ENCODE results near the gene BRMS1L. TPM values are rescaled to one million over a fixed set of nuclear protein-coding genes. Genes with fewer than 3 reads are reported as not detected.
A peak's percentile ranks its signal among the peaks of the same experiment; 100 is the strongest.
"Not testable (repeated sequence)": the region's sequence is repeated elsewhere in the genome, so short reads cannot be mapped to it uniquely, and the experiment has no call there.

BRMS1L gene
- total RNA-seq, 2 experiments from 2014 or later: 4.0 to 5.3 TPM

GRCh38 chr14:35808638-35809563, 17.2 kb upstream of the BRMS1L start, which contains the start of gene RALGAPA1:
TSS of gene RALGAPA1 (minus strand) at chr14:35809295. CDS start at chr14:35808835, 460 bp downstream.
- H3K36me3 Mint-ChIP-seq: not testable (repeated sequence)
- peak; percentile 97 for ATAC-seq

DNA sequence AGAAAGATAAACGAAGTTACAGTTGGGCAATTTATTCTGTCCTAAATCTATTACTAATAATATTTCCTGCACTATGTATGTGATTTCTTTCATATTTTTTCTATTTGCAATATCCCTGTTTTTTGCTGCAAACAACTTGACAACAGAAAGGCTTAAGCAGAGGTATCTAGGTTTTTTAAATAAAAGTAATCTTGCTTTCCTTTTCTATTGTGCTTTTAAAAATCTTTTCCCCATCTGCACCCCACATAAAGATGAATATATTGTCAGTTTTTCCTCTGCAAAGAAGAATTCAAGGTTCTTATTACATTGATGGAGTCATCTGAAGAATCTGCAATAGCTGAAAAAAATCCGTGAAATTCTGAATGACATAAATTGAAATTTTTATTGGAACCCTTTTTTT, 16.5 kb upstream of the BRMS1L start:
- ATAC-seq (no peak), DNase-seq (no peak)
- CTCF ChIA-PET: interaction anchor here (0.8 to 1.4 kb wide), 4 partner anchors 8 to 106 kb away, joined by 3 to 5 read pairs (median 4); no protein-coding TSS in a partner anchor
- Mint-ChIP-seq H3K4me3 (peak overlapping the region; percentile 95), H3K4me1 (peaks cover 25% of the 10 kb centered on the region), H3K36me3 (peaks cover 1% of the 10 kb centered on the region), H3K27ac (peak overlapping the region; percentile 62), H3K9me3 (ENCODE audit: low read depth) (no peaks in the 10 kb centered on the region), H3K27me3 (no peaks in the 10 kb centered on the region)

More at GRCh38 chr14:35808638-35809563, 17.2 kb upstream of the BRMS1L start, which contains the start of gene RALGAPA1:
- DNase-seq: peak; percentile 96
- H3K9me3 Mint-ChIP-seq (ENCODE audit: low read depth); H3K27me3 Mint-ChIP-seq: not testable (repeated sequence)
- CTCF ChIA-PET: interaction anchor here (0.7 to 1.4 kb wide), 5 partner anchors 9 to 110 kb away, joined by 3 to 5 read pairs (median 3); no protein-coding TSS in a partner anchor
- Mint-ChIP-seq H3K27ac (peak within 1 kb of the TSS; percentile 93), H3K4me1 (peaks cover 25% of the 10 kb centered on the region), H3K4me3 (peak within 1 kb of the TSS; percentile 95)

GRCh38 chr14:35810963-35811362, 15.2 kb upstream of the BRMS1L start:
- DNase-seq (no peak), ATAC-seq (no peak)
- Mint-ChIP-seq H3K4me3 (no peak overlapping the region), H3K27me3 (no peaks in the 10 kb centered on the region), H3K36me3 (no peaks in the 10 kb centered on the region), H3K27ac (no peak overlapping the region), H3K4me1 (peaks cover 23% of the 10 kb centered on the region), H3K9me3 (ENCODE audit: low read depth) (no peaks in the 10 kb centered on the region)
- CTCF ChIA-PET: interaction anchor here (1.4 kb wide), 1 partner anchor 11 kb away, joined by 4 read pairs; no protein-coding TSS in a partner anchor

- no peaks in the 10 kb centered on the region for H3K4me1 Mint-ChIP-seq
- H3K4me3 Mint-ChIP-seq: no peak overlapping the region
- peaks cover 3% of the 10 kb centered on the region for H3K27me3 Mint-ChIP-seq
- no peaks in the 10 kb centered on the region for H3K9me3 Mint-ChIP-seq (ENCODE audit: low read depth)
- CTCF ChIA-PET: interaction anchor here (0.6 to 5.6 kb wide), 8 partner anchors 12 to 1938 kb away, joined by 3 to 29 read pairs (median 3); partner anchors contain the start of gene BRMS1L
- no peak overlapping the region for H3K27ac Mint-ChIP-seq
- ATAC-seq (peak; percentile 89), DNase-seq (peak; percentile 85)
- H3K36me3 Mint-ChIP-seq: no peaks in the 10 kb centered on the region
These were observed 11.7 kb upstream of the BRMS1L start for GRCh38 chr14:35814371-35815005.

DNA sequence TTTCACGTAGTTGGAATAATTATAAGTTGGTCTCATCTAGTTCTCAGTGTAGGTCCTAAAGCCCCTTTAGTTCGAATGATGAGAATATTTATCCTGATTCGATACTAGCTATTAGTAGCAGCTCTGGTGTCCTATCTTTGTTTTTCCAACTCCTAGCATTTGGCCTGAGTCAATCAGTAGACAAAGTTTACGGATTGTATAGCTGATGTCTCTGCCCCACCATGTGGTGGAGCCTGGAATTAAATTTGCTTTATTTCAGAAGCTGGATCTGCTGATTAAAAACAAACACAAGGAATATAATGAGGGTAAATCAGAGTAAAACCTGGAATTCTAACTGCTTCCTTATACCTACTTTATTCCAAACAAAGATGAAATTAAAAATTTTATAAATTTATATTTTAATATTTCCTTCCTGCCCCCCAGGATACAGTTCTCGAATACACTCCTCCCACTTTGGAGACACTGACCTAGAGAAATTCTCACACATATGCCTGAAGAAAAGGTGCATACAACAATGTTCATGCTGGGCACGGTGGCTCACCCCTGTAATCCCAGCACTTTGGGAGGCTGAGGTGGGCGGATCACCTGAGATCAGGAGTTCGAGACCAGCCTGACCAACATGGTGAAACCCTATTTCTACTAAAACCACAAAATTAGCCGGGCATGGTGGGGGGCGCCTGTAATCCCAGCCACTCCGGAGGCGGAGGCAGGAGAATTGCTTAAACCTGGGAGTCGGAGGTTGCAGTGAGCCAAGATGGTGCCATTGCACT, 7.6 kb upstream of the BRMS1L start:
- H3K4me3 Mint-ChIP-seq: no peak overlapping the region
- ATAC-seq: no peak

GRCh38 chr14:35819591-35820540, 6.3 kb upstream of the BRMS1L start:
- H3K27ac Mint-ChIP-seq: no peak overlapping the region
- no peaks in the 10 kb centered on the region for H3K9me3 Mint-ChIP-seq (ENCODE audit: low read depth)
- H3K4me1 Mint-ChIP-seq: peaks cover 5% of the 10 kb centered on the region
- no peak for DNase-seq
- H3K4me3 Mint-ChIP-seq: no peak overlapping the region
- no peak for ATAC-seq
- no peaks in the 10 kb centered on the region for H3K36me3 Mint-ChIP-seq
- CTCF ChIA-PET: interaction anchor here (0.9 to 3.5 kb wide), 4 partner anchors 11 to 381 kb away, joined by 3 to 20 read pairs (median 5); partner anchors contain the start of gene RALGAPA1
- peaks cover 3% of the 10 kb centered on the region for H3K27me3 Mint-ChIP-seq

More for the DNA sequence above, 7.6 kb upstream of the BRMS1L start:
- CTCF ChIA-PET: interaction anchor here (0.8 to 5.6 kb wide), 9 partner anchors 8 to 402 kb away, joined by 3 to 29 read pairs (median 5); partner anchors contain the start of genes BRMS1L and RALGAPA1
- Mint-ChIP-seq H3K27me3 (peaks cover 3% of the 10 kb centered on the region), H3K9me3 (ENCODE audit: low read depth) (no peaks in the 10 kb centered on the region), H3K36me3 (no peaks in the 10 kb centered on the region), H3K4me1 (peaks cover 5% of the 10 kb centered on the region), H3K27ac (no peak overlapping the region)
- no peak for DNase-seq

DNA sequence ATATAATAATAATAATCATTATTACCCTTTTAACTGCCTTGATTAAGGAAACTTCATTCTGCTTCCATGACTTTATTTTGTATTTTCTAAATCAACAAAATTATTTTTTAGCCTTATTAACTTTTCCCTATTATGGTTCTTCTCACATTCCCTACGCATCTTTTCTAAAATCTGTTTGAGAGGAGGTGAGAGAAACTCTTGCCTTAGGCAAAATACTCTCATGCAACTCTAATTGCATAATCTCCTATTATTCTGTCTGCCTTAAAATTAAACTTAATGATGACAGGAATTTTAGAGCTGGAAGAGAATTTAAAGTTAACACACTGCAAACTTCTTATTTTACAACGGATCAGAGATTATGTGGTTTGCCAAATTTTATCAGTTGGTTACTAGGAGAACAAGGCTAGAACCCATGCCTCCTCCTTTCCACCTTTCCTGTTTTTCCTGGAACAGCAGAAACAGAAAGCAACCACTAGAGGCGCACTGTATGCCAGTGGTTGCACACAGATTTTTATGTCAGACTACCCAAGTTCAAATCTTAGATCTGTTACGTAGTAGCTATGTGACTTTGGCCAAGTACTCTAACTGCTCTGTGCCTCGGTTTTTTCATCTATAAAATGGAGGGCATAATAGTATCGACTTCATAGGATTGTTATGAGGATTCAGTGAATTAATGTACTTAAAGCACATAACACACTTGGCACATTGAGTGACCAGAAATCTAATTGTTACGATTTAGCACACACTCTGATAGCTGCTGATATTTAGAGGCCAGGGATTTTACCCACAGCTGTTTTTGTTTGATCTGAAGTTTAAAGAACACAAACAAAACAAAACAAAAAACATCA, 4.3 kb upstream of the BRMS1L start:
- no peak for DNase-seq
- Mint-ChIP-seq H3K27me3 (no peaks in the 10 kb centered on the region), H3K27ac (no peak overlapping the region)

GRCh38 chr14:35822501-35822900, 3.6 kb upstream of the BRMS1L start:
- DNase-seq: no peak
- Mint-ChIP-seq H3K27me3 (no peaks in the 10 kb centered on the region), H3K27ac (no peak overlapping the region), H3K4me3 (no peak overlapping the region), H3K4me1 (peaks cover 18% of the 10 kb centered on the region), H3K9me3 (ENCODE audit: low read depth) (no peaks in the 10 kb centered on the region), H3K36me3 (no peaks in the 10 kb centered on the region)
- no peak for ATAC-seq
- CTCF ChIA-PET: interaction anchor here (1.0 to 1.2 kb wide), 3 partner anchors 31 to 399 kb away, joined by 3 to 4 read pairs (median 3); no protein-coding TSS in a partner anchor

More for the DNA sequence above, 4.3 kb upstream of the BRMS1L start:
- Mint-ChIP-seq H3K4me1 (peaks cover 11% of the 10 kb centered on the region), H3K9me3 (ENCODE audit: low read depth) (no peaks in the 10 kb centered on the region), H3K4me3 (no peak overlapping the region), H3K36me3 (no peaks in the 10 kb centered on the region)
- CTCF ChIA-PET: interaction anchor here (0.9 to 1.5 kb wide), 5 partner anchors 12 to 398 kb away, joined by 3 to 4 read pairs (median 3); no protein-coding TSS in a partner anchor
- ATAC-seq: no peak

GRCh38 chr14:35824446-35825165, 1.5 kb upstream of the BRMS1L start:
- DNase-seq; ATAC-seq; H3K27ac Mint-ChIP-seq; H3K27me3 Mint-ChIP-seq; H3K36me3 Mint-ChIP-seq; H3K9me3 Mint-ChIP-seq (ENCODE audit: low read depth); H3K4me3 Mint-ChIP-seq: not testable (repeated sequence)
- peaks cover 27% of the 10 kb centered on the region for H3K4me1 Mint-ChIP-seq
- CTCF ChIA-PET: interaction anchor here (1.7 to 2.5 kb wide), 2 partner anchors 9 to 17 kb away, joined by 5 to 29 read pairs; no protein-coding TSS in a partner anchor

- no peaks in the 10 kb centered on the region for H3K27me3 Mint-ChIP-seq
- no peaks in the 10 kb centered on the region for H3K9me3 Mint-ChIP-seq (ENCODE audit: low read depth)
- ATAC-seq: no peak
- peak overlapping the region; percentile 83 for H3K4me3 Mint-ChIP-seq
- H3K27ac Mint-ChIP-seq: peak overlapping the region; percentile 82
- H3K36me3 Mint-ChIP-seq: peaks cover 5% of the 10 kb centered on the region
- CTCF ChIA-PET: interaction anchor here (0.9 to 2.5 kb wide), 5 partner anchors 9 to 117 kb away, joined by 3 to 29 read pairs (median 3); no protein-coding TSS in a partner anchor
- H3K4me1 Mint-ChIP-seq: peaks cover 29% of the 10 kb centered on the region
- no peak for DNase-seq
These were observed 245 bp upstream of the BRMS1L start for GRCh38 chr14:35825968-35826217.

Data from activated CD8-positive, alpha-beta memory T cell treated with anti-CD3 and anti-CD28 coated beads, Interleukin-2, amount 10 ng/mL, durations not matched to agents 7 days and 5 days (primary cell).